ENCODE results near the gene CALY.

Gene CALY

DNA sequence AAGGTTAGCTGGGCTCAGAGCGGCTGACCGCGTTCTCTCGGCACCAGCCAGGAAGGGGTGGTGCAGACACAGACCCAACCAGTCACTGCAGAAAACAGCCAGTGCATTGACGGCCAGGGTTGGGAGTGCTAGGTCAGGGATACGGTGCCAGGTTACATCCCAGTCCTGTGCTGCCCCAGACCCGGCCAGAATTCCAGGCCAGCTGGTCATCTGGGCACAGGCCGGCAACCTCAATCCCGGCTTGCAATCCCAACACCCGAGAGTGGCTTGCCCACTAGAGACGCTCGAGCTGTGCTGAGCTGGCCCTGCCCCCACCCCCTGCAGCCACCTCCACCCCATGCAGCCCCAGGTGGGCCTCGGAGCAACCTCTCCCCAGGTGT is 14.2 kb upstream of the CALY start:
- TF ChIP-seq, protein P1, sequence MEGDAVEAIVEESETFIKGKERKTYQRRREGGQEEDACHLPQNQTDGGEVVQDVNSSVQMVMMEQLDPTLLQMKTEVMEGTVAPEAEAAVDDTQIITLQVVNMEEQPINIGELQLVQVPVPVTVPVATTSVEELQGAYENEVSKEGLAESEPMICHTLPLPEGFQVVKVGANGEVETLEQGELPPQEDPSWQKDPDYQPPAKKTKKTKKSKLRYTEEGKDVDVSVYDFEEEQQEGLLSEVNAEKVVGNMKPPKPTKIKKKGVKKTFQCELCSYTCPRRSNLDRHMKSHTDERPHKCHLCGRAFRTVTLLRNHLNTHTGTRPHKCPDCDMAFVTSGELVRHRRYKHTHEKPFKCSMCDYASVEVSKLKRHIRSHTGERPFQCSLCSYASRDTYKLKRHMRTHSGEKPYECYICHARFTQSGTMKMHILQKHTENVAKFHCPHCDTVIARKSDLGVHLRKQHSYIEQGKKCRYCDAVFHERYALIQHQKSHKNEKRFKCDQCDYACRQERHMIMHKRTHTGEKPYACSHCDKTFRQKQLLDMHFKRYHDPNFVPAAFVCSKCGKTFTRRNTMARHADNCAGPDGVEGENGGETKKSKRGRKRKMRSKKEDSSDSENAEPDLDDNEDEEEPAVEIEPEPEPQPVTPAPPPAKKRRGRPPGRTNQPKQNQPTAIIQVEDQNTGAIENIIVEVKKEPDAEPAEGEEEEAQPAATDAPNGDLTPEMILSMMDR (IDR thresholded peaks at IDR 0.05) = no peak

DNA sequence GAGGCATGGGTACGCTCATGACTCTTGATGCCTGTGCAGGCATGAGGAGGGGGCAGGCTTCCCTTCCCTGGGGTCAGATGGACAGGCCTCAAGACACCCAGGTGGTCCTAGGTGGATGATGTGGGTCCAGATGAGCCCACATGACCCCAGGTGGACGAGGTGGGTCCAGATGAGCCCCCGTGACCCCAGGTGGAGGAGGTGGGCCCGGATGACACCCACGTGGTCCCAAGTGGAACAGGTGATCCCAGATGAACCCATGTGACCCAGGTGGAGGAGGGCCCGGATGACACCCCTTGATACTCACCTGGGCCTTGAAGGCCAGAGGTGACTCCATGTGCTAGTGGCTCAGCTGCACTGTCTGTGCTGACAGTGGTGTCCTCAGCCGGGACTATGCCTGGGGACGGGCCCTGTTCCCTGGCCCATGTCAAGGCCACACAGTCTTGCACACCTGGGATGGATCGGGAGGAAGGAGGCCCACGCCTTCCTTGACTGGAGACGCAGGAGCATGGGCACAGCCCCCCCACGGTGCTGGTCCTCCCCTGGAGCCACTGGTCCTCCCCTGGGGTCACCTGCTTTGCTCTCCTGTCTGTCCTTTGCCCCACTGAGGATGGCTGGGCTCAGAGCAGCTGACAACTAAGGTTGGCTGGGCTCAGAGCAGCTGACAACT is 13.7 kb upstream of the CALY start:
- TF ChIP-seq, protein P1 (IDR thresholded peaks at IDR 0.05) = no peak

DNA sequence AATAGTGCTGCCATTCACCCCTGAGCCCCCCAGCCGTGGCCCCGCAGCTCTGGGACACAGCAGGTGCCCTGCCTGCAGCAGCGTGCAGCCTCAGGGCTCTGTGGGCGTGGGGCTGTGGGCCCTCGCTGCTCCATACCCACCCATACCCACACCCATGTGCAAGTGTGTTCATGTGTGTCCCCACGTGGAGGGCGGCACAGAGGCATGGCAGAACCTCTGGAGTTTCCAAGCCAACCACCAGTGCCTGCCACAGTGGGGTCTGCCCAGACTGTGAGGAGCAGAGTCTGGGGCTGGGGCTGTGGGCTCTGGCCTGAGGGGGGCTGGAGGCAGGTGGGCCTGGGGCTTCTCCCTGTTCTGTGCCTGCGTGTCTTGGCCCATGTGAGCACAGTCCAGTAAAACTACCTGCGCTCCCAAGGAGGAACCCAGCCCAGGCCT is 12.9 kb upstream of the CALY start:
- TF ChIP-seq, protein P1 (IDR thresholded peaks at IDR 0.05) = no peak

DNA sequence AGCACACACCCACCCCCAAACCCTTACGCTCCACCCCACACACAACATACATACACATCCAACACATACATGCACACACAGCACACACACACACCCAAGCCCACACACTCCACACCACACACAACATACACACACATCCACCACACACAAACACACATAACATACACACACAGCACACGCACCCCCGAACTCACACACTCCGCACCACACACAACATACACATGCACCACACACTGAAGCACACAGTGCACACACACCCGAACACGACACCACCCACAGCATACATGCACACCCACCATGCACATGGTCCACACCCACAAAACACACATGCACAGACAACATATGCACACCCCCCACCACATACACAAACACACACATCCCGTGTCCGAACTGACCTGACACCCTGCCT is 12.5 kb upstream of the CALY start:
- TF ChIP-seq, protein P1 (IDR thresholded peaks at IDR 0.05) = no peak

- TF ChIP-seq, protein P1 (IDR thresholded peaks at IDR 0.05) = no peak
Observed at GRCh38 chr10:133347710-133348517, 11.2 kb upstream of the CALY start.

- TF ChIP-seq, protein P1 (IDR thresholded peaks at IDR 0.05) = no peak
Observed at GRCh38 chr10:133346413-133346812, 9.7 kb upstream of the CALY start.

- TF ChIP-seq, protein P1 (IDR thresholded peaks at IDR 0.05) = no peak
Observed at GRCh38 chr10:133344236-133344635, 7.5 kb upstream of the CALY start.

Measured in LNCAP (cell line).